GM20431 (cell line): Measurements from ENCODE around the gene MARCHF9.

Source experiments
- in situ Hi-C: fragments of 300-500 bp; cut with MseI, MboI; formaldehyde crosslinking; loops from one replicate; pipeline ENCODE4 v1.15.0; 2020; ENCODE audit warnings: low sequenced_read_pairs; ENCODE audit not compliant: unreplicated experiment

Gene MARCHF9

GRCh38 chr12:57782608-57783465, 27.9 kb downstream of the MARCHF9 start, which contains the start of gene TSFM:
TSFM (plus strand) TSS chr12:57782787; CDS start chr12:57782802, 15 bp downstream.
- in situ Hi-C loops = no loop called here

- in situ Hi-C loops = no loop called here
Measured at GRCh38 chr12:57783466-57783801, 28.5 kb downstream of the MARCHF9 start.

- in situ Hi-C loops = no loop called here
Measured at GRCh38 chr12:57783861-57784260, 29.0 kb downstream of the MARCHF9 start.

- in situ Hi-C loops = no loop called here
Measured at GRCh38 chr12:57793920-57794319, 39.0 kb downstream of the MARCHF9 start.

- in situ Hi-C loops = no loop called here
Measured at GRCh38 chr12:57795354-57795753, 40.5 kb downstream of the MARCHF9 start.

- in situ Hi-C loops = no loop called here
Measured at GRCh38 chr12:57796996-57797395, 42.1 kb downstream of the MARCHF9 start.

GRCh38 chr12:57797933-57798332, 43.0 kb downstream of the MARCHF9 start:
- in situ Hi-C loops = no loop called here

GRCh38 chr12:57800965-57801364, 46.1 kb downstream of the MARCHF9 start:
- in situ Hi-C loops = no loop called here

GRCh38 chr12:57802607-57803006, 47.7 kb downstream of the MARCHF9 start:
- in situ Hi-C loops = no loop called here

- in situ Hi-C loops = no loop called here
Measured at GRCh38 chr12:57803319-57803893, 48.5 kb downstream of the MARCHF9 start.

GRCh38 chr12:57806677-57807076, 51.8 kb downstream of the MARCHF9 start:
- in situ Hi-C loops = no loop called here

- in situ Hi-C loops = no loop called here
Measured at GRCh38 chr12:57807285-57807684, 52.4 kb downstream of the MARCHF9 start.

GRCh38 chr12:57808351-57808750, 53.4 kb downstream of the MARCHF9 start:
- in situ Hi-C loops = no loop called here

GRCh38 chr12:57809425-57809824, 54.5 kb downstream of the MARCHF9 start:
- in situ Hi-C loops = no loop called here
